GM12891 (cell line): ENCODE data around the gene RUNX3. TPM values are rescaled to one million over a fixed set of nuclear protein-coding genes. Genes with fewer than 3 reads are reported as not detected.
A peak's percentile ranks its signal among the peaks of the same experiment; 100 is the strongest.
"Not testable (repeated sequence)": the region's sequence is repeated elsewhere in the genome, so short reads cannot be mapped to it uniquely, and the experiment has no call there.

Experiments
- DNase-seq: peaks from one replicate; pipeline ENCODE4 v3.0.0; 2011; ENCODE audit warnings: low spot score; ENCODE audit not compliant: insufficient read length
- FAIRE-seq: peaks from 2 replicates; lab custom pipeline; 2011; peaks lifted over from hg19 to GRCh38; lab: Jason Lieb, UNC
- PAX5 ChIP-seq: IDR thresholded peaks from 2 replicates; pipeline ENCODE4 v1.6.1; 2011; ENCODE audit warnings: low read length, moderate library complexity, mild to moderate bottlenecking; ENCODE audit not compliant: insufficient read depth, severe bottlenecking
- POLR2A ChIP-seq: IDR thresholded peaks from 2 replicates; pipeline ENCODE4 v1.6.1; 2011; ENCODE audit warnings: low read depth, low read length, control low read depth
- POLR2AphosphoS5 ChIP-seq: IDR thresholded peaks from 2 replicates; pipeline ENCODE4 v1.6.1; 2011; ENCODE audit warnings: low read depth, low read length, control low read depth
- POU2F2 ChIP-seq: IDR thresholded peaks from 2 replicates; pipeline ENCODE4 v1.6.1; 2011; ENCODE audit warnings: low read depth, mild to moderate bottlenecking, control low read depth, low read length, moderate library complexity
- SPI1 ChIP-seq: IDR thresholded peaks from 2 replicates; pipeline ENCODE4 v1.6.1; 2011; ENCODE audit warnings: low read depth, low read length, control low read depth
- TAF1 ChIP-seq: IDR thresholded peaks from 2 replicates; pipeline ENCODE4 v1.6.1; 2011; ENCODE audit warnings: low read depth, low read length, control low read depth
- polyA plus RNA-seq: library from polyadenylated mRNA; unstranded; fragments of >200 nt; gene quantifications from one replicate; pipeline ENCODE4 v1.2.1, GENCODE V29; 2012; ENCODE audit warnings: low read depth, missing spikeins, inconsistent platforms; ENCODE audit not compliant: missing spikeins

RUNX3 gene
- 82.2 TPM for polyA plus RNA-seq

DNA sequence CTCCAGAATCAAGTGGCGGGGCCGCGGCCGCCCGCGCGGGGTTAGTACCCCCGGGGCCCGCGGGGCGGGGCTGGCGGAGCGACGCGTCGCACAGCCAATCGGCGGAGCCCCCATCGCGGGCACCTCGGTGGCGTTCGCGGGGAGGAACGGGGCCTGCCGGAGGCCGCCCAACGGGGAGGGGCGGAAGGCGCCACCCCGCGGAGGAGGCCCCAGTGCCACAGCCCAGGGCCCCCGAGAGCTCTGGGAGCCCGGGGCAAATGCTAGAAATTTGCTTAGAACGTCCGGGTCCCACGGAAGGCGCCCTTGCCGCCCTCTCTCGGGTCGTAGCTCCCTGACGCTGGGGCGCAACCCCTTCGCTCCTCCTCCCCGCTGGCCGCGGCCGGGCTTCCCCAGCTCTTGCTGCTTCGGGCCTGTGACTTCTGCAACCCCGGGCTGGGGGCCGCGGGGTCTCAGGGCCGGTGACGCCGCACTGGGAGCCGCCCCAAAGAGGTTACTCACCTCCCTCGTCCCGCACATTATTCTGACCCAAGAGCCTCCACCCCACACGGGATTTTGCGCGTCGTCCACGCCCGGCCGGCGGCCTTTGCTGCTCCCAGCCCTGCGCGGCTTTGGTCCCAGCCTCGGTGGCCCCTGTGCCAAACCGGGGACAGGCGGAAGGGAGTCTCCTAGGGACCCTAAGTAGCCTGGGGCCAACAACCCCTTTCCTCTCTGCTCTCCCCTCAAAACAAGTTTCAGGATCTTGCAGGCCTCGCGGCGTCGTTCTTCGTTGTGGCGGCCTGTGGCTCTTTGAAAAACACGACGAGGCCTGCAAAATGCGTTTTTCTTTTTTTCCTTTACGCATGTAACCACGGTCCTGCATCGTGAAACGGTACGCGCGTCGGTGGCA lies at the start of gene RUNX3:
Gene RUNX3, minus strand, starts transcription at position 17 of the 886 bp plus-strand sequence. CDS start 408 bp downstream, outside the sequence.
- no peak for TF ChIP-seq PAX5
- peak; percentile 67; the same call in 1 of the 2 replicates for TF ChIP-seq POU2F2
- peak; percentile 52; the same call in 1 of the 2 replicates for TF ChIP-seq TAF1
- no peak for TF ChIP-seq SPI1
- TF ChIP-seq POLR2A, result peak; percentile 41
- TF ChIP-seq POLR2AphosphoS5, result no peak
- peak; percentile 96 for DNase-seq
- peak; percentile 96 for FAIRE-seq

GRCh38 chr1:24979232-24979631 lies 49.2 kb upstream of the RUNX3 start:
- DNase-seq, FAIRE-seq: not testable (repeated sequence)

DNA sequence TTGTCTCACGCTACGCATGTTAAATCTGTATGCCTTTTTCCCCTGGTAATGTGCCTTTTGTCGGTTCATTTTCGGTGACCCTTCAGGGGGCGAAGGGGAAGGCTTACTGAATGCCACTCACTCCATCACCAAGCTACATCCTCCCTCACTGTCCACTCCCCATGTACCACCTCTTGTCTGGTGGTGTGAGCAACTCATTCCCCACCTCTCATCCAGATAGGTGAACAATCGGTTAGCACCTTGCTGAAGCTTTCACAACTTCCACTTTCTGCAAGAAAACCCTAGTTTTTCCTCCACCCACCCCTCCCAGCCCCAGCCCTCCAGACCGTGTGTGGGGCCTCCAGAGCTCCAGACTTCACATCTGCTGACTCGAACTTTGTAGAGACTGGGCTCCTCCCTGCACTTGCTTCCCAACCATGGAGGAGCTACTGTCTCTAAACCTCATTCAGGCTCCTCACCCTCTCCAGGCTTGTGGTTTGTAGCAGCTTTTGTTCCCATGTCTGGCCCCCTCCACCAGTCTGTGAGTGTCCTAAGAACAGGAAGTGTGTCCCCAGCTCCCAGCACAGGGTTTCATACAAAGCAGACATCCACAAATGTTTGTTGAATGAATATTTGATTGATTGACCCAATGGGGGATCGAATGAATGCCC lies 48.4 kb upstream of the RUNX3 start:
- no peak for TF ChIP-seq POLR2A
- TF ChIP-seq POLR2AphosphoS5, result no peak
- no peak for TF ChIP-seq SPI1
- TF ChIP-seq TAF1, result no peak
- no peak for TF ChIP-seq PAX5
- no peak for TF ChIP-seq POU2F2

GRCh38 chr1:24975391-24975790 lies 45.3 kb upstream of the RUNX3 start:
- no peak for FAIRE-seq
- TF ChIP-seq POLR2AphosphoS5, result no peak
- DNase-seq, result no peak

More for the DNA sequence above, 48.4 kb upstream of the RUNX3 start:
- DNase-seq (no peak), FAIRE-seq (peak; percentile 33)

DNA sequence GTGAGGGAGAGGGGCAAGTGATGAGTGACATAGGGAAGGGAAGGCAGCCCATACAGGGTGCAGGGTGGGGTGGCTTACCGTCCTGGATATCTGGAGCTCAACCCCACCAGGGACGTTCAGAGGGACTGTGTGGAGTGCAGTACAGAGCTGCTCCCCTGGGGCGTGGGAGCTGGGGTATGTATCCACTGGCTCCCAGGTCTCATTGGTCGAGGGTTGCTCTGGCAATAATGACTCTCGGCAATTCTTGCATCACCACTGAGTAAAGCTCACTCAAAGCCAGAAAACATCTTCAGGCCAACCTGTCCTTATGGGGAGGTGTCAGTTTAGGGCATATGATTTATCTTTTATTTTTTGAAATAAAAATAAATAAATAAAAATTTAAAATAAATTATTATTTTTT lies 43.2 kb upstream of the RUNX3 start:
- DNase-seq (no peak), FAIRE-seq (peak; percentile 59)
- TF ChIP-seq POLR2AphosphoS5, result no peak
- TF ChIP-seq SPI1, result no peak
- TF ChIP-seq TAF1, result no peak
- no peak for TF ChIP-seq POU2F2

- no peak for TF ChIP-seq POLR2AphosphoS5
- no peak for TF ChIP-seq PAX5
- FAIRE-seq (peak; percentile 28), DNase-seq (no peak)
Observed at GRCh38 chr1:24972915-24973242, 42.8 kb upstream of the RUNX3 start.

DNA sequence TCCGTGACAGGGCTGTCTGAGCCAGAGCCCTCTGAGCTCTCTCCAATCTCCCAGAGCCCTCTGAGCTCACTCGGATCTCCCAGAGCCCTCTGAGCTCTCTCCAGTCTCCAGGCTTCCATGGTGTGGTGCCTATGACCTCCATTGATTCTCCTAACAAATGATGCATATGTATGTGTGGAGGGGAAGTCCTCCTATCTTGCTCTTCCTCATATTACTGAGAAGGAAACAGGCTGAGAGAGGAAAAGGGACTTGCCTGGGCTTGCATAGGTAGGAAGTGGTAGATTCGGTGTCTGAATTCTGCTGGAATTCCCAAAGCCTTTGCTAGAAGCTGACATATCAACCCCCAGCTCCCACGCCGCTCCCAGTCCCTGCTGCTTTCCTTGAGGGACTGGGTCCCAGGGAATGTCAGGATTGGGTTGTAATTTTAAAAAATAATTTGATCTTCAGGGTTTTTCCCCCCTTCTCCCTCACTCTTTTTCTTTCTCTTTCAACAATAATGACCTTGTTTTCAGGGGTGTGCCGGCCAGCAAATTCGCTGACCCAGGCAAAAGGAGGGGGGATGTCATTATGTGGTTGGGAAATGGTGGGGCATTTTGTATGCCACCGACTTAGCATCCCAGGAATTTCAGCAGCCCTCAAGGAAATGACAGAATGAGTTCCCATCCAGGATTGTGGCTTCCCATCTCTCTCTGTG lies 42.3 kb upstream of the RUNX3 start:
- FAIRE-seq, result no peak

DNA sequence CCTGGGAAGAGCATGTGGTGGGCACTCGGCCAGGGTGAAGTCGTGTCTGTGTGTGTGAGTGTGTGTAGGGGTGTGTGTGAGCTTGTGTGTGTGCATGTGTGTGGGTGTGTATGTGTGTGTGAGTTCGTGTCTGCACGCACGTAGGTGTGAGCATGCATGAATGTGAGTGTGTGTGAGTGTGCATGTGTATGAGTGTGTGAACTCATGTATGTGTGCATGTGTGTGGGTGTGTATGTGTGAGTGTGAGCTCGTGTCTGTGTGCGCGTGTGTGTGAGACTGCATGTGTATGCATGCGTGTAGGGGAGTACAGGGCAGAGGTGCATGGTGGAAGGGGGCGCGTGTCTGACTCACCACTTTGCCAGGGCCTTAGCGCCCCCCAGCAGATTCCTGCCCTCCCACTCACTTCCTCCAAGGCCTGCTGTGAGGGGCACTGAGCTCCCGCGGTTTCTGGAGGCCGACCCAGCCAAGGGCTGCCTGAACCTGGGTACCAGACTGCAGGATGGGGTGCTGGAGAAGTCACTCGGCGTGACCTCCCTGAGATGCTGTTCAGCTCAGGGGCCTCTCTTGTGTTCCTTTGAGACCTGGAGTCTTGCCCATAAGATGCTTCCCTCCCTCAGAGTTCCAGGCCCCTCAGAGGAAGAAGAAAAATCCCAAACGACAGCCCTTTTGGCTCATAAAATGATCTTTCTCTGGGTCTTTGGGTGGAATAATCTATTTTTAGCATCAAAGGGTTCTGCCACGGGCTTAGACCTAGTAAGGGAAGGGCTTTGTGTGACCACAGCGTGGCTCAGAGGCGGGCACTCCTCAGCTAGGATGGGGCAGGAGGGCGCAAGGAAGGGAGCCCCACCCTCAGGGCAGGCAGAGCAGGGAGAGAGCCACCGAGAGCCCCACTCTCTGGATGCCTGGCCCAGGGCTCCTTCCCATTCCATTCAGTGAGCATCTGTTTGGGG lies 41.1 kb upstream of the RUNX3 start:
- DNase-seq (no peak), FAIRE-seq (peak; percentile 97)
- TF ChIP-seq SPI1 (no peak), POLR2AphosphoS5 (no peak), TAF1 (no peak), POU2F2 (peak; percentile 39; the same call in 1 of the 2 replicates)

More for the DNA sequence above, 42.3 kb upstream of the RUNX3 start:
- TF ChIP-seq PAX5 (no peak), SPI1 (peak; percentile 73)
- no peak for DNase-seq

- FAIRE-seq (no peak), DNase-seq (no peak)
- TF ChIP-seq TAF1 (no peak), POLR2A (no peak), POU2F2 (no peak), PAX5 (no peak), SPI1 (no peak), POLR2AphosphoS5 (no peak)
Observed at GRCh38 chr1:24970399-24970753, 40.3 kb upstream of the RUNX3 start.
